ENCODE data around the gene DISC1.

DNA sequence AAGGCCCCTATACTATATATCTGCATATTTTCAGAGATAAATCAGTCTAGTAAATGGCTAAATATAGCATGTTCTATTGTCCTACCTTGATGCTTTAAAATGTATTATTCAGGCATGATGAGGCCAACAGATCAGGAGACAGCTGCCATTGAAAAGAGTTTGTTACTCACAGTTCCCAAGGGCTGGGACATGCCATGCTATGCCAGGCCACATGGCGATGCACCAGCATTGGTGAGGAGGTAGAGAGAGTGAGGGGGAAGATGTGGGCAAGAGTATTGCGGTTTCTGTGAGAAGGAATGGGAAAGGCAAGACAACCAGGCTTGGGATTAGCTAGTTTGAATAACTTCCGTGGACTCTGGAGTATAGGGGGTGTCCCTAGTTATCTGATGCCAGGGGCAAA, 316.5 kb downstream of the DISC1 start:
- TF ChIP-seq, protein P1, sequence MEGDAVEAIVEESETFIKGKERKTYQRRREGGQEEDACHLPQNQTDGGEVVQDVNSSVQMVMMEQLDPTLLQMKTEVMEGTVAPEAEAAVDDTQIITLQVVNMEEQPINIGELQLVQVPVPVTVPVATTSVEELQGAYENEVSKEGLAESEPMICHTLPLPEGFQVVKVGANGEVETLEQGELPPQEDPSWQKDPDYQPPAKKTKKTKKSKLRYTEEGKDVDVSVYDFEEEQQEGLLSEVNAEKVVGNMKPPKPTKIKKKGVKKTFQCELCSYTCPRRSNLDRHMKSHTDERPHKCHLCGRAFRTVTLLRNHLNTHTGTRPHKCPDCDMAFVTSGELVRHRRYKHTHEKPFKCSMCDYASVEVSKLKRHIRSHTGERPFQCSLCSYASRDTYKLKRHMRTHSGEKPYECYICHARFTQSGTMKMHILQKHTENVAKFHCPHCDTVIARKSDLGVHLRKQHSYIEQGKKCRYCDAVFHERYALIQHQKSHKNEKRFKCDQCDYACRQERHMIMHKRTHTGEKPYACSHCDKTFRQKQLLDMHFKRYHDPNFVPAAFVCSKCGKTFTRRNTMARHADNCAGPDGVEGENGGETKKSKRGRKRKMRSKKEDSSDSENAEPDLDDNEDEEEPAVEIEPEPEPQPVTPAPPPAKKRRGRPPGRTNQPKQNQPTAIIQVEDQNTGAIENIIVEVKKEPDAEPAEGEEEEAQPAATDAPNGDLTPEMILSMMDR (IDR thresholded peaks at IDR 0.05): no peak
- no peak for TF ChIP-seq POLR2A (IDR thresholded peaks at IDR 0.05)
